K562 treated with DMSO at 1 percent for 4 hours (cell line): ENCODE measurements around the gene SH2D1A. TPM values are rescaled to one million over a fixed set of nuclear protein-coding genes. Genes with fewer than 3 reads are reported as not detected.

Experiments used
- total RNA-seq: library from RNA; unstranded; fragments of 300-600 nt; gene quantifications from 2 replicates; pipeline ENCODE4 v1.2.3, GENCODE V29; 2022; ENCODE audit not compliant: insufficient read depth

SH2D1A gene
- not detected in 2 replicates for total RNA-seq

DNA sequence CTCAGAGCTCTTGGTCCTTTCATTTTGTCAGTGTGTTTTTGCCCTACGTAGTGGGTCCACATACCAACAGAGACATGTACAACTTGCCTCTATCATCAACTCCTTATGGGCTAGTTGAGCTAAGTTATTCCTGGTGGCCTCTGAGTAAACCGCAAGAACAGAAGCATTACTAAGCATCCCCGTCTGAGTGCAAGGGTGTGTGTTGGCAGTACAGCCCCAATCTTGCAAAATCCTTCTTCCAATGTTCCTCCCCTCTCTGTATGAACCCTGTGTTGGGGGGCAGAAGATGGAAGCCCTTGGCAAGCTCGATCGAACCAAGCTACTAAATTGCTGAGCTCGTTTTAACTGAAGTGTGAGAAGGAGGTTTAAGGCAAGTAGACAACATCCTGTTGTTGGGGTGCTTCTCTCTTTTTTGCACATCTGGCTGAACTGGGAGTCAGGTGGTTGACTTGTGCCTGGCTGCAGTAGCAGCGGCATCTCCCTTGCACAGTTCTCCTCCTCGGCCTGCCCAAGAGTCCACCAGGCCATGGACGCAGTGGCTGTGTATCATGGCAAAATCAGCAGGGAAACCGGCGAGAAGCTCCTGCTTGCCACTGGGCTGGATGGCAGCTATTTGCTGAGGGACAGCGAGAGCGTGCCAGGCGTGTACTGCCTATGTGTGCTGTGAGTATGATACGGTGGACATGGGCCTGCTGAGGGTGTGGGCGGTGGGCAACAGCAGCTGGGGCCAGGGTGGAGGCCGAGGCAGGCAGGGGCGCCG, at the start of gene SH2D1A:
Gene SH2D1A (plus strand): TSS at position 447 of the 760 bp plus-strand sequence. CDS start 80 bp downstream, at position 527.

DNA sequence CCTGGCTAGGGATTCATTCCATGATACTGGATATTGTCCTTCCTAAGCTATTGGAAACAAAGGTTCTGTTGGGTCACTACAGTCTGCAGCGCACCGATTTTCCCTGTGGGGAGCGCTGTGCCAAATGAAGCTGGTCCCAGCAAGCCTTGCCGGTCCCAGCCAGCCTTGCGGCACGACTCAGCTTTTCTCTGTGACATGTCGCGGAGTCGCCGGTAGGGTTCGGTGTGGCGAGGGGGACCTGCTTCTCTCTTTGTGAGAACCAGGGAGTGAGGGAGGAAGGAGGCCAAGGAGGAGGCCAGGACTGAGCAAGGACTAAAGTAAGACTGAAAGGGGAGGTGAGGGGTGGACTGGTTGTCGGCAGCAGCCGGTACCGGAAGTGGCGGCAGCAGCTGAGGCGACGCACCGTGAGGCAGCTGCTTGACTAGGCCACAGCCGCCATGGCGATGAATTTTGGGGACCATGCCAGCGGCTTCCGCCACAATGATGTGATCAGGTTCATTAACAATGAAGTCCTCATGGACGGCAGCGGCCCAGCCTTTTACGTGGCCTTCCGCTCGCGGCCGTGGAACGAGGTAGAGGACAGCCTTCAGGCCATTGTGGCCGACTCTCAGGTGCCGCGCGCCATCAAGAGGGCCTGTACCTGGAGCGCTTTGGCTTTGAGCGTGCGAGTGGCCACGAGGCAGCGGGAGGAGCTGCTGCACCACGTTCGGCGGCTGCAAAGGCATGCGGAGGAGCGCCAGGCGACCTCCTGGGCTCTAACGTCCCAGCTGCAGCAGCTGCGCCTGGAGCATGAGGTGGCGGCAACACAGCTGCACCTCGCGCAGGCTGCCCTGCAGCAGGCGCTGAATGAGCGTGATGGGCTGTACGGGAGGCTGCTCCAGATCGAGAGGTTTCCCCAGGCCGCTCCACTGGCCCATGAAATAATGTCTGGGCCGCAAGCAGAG, 13.6 kb upstream of the SH2D1A start, which contains the start of gene TEX13D:
Gene TEX13D (plus strand): TSS at position 180 of the 944 bp plus-strand sequence. CDS start 258 bp downstream, at position 438.

Other genes starting within 250 kb of the SH2D1A start
- gene TEX13D, start 13.9 kb upstream of the SH2D1A start, total RNA-seq, result not detected in 2 replicates